ENCODE measurements around the gene CD6. TPM values are rescaled to one million over a fixed set of nuclear protein-coding genes. Genes with fewer than 3 reads are reported as not detected.

The CD6 gene
- 0.83 TPM for total RNA-seq

GRCh38 chr11:60971520-60971919 is at the start of gene CD6:
Gene CD6 (plus strand): TSS chr11:60971680. CDS start chr11:60971866, 186 bp downstream.
- ATAC-seq (no peak), DNase-seq (ENCODE audit: low spot score) (no peak)

GRCh38 chr11:60921777-60922335 is 49.6 kb upstream of the CD6 start:
- ATAC-seq (no peak), DNase-seq (ENCODE audit: low spot score) (no peak)

GRCh38 chr11:60922906-60923305 is 48.6 kb upstream of the CD6 start:
- DNase-seq (ENCODE audit: low spot score): no peak
- no peak for ATAC-seq

GRCh38 chr11:60923326-60923725 is 48.2 kb upstream of the CD6 start:
- DNase-seq (ENCODE audit: low spot score) (no peak), ATAC-seq (no peak)

GRCh38 chr11:60923800-60924109 is 47.7 kb upstream of the CD6 start:
- ATAC-seq (peak; percentile 29), DNase-seq (ENCODE audit: low spot score) (no peak)

- peak; percentile 91 for ATAC-seq
- peak; percentile 69 for DNase-seq (ENCODE audit: low spot score)
Measured at GRCh38 chr11:60924110-60924905, 47.2 kb upstream of the CD6 start, which contains the start of gene TMEM132A. Gene TMEM132A (plus strand): TSS chr11:60924460. CDS start chr11:60924634, 174 bp downstream.

- DNase-seq (ENCODE audit: low spot score): no peak
- ATAC-seq: no peak
Measured at GRCh38 chr11:60924906-60925853, 46.3 kb upstream of the CD6 start.

- DNase-seq (ENCODE audit: low spot score) (no peak), ATAC-seq (no peak)
Measured at GRCh38 chr11:60925868-60926267, 45.6 kb upstream of the CD6 start.

- no peak for ATAC-seq
Measured at GRCh38 chr11:60926500-60926899, 45.0 kb upstream of the CD6 start.

GRCh38 chr11:60927061-60927592 is 44.4 kb upstream of the CD6 start:
- ATAC-seq (no peak), DNase-seq (ENCODE audit: low spot score) (no peak)

More at GRCh38 chr11:60926500-60926899, 45.0 kb upstream of the CD6 start:
- no peak for DNase-seq (ENCODE audit: low spot score)

GRCh38 chr11:60927600-60927999 is 43.9 kb upstream of the CD6 start:
- DNase-seq (ENCODE audit: low spot score): no peak
- no peak for ATAC-seq

GRCh38 chr11:60928563-60929001 is 42.9 kb upstream of the CD6 start:
- DNase-seq (ENCODE audit: low spot score): no peak
- no peak for ATAC-seq

GRCh38 chr11:60929764-60930163 is 41.7 kb upstream of the CD6 start:
- DNase-seq (ENCODE audit: low spot score): no peak
- ATAC-seq: no peak

GRCh38 chr11:60930394-60930793 is 41.1 kb upstream of the CD6 start:
- DNase-seq (ENCODE audit: low spot score): no peak
- no peak for ATAC-seq

- DNase-seq (ENCODE audit: low spot score) (no peak), ATAC-seq (no peak)
Measured at GRCh38 chr11:60931917-60932316, 39.6 kb upstream of the CD6 start.

- ATAC-seq: no peak
- no peak for DNase-seq (ENCODE audit: low spot score)
Measured at GRCh38 chr11:60932605-60933356, 38.7 kb upstream of the CD6 start.

- DNase-seq (ENCODE audit: low spot score): no peak
- ATAC-seq: no peak
Measured at GRCh38 chr11:60933416-60934123, 37.9 kb upstream of the CD6 start.

- ATAC-seq: no peak
- DNase-seq (ENCODE audit: low spot score): no peak
Measured at GRCh38 chr11:60934124-60934789, 37.2 kb upstream of the CD6 start.

Measured in left lobe of liver (tissue), 2 donors.